Activated CD8-positive, alpha-beta memory T cell treated with anti-CD3 and anti-CD28 coated beads for 24 hours (primary cell): Measurements from ENCODE around the gene LAG3.

ENCODE experiments used
- DNase-seq: peaks from one replicate; pipeline ENCODE4 v3.0.0-alpha.2; 2020

The LAG3 gene

GRCh38 chr12:6753772-6754356 lies 18.5 kb upstream of the LAG3 start:
- no peak for DNase-seq

GRCh38 chr12:6754411-6754810 lies 17.9 kb upstream of the LAG3 start:
- DNase-seq, result no peak

- no peak for DNase-seq
Measured at GRCh38 chr12:6757028-6757690, 15.2 kb upstream of the LAG3 start.

GRCh38 chr12:6758506-6759095 lies 13.7 kb upstream of the LAG3 start:
- no peak for DNase-seq

- DNase-seq, result no peak
Measured at GRCh38 chr12:6759741-6760140, 12.6 kb upstream of the LAG3 start.

GRCh38 chr12:6763380-6763779 lies 8.9 kb upstream of the LAG3 start:
- DNase-seq, result no peak

GRCh38 chr12:6764011-6764828 lies 8.1 kb upstream of the LAG3 start:
- no peak for DNase-seq

- DNase-seq, result no peak
Measured at GRCh38 chr12:6765048-6765633, 7.2 kb upstream of the LAG3 start.

- peak; percentile 71 for DNase-seq
Measured at GRCh38 chr12:6765634-6766581, 6.4 kb upstream of the LAG3 start, which contains the start of gene PTMS. Gene PTMS, plus strand, starts transcription at chr12:6766363. Its CDS starts 343 bp downstream, at chr12:6766706.

GRCh38 chr12:6766651-6767349 lies 5.5 kb upstream of the LAG3 start:
- peak; percentile 84 for DNase-seq

GRCh38 chr12:6767353-6768319 lies 4.7 kb upstream of the LAG3 start:
- no peak for DNase-seq

- DNase-seq, result no peak
Measured at GRCh38 chr12:6768437-6768914, 3.8 kb upstream of the LAG3 start.

- no peak for DNase-seq
Measured at GRCh38 chr12:6768990-6769389, 3.3 kb upstream of the LAG3 start.

GRCh38 chr12:6769666-6770065 lies 2.7 kb upstream of the LAG3 start:
- DNase-seq, result no peak

GRCh38 chr12:6770094-6770493 lies 2.2 kb upstream of the LAG3 start:
- no peak for DNase-seq

- DNase-seq, result no peak
Measured at GRCh38 chr12:6770600-6770999, 1.7 kb upstream of the LAG3 start.

- no peak for DNase-seq
Measured at GRCh38 chr12:6771091-6771495, 1.2 kb upstream of the LAG3 start.

- DNase-seq, result no peak
Measured at GRCh38 chr12:6771509-6772330, 600 bp upstream of the LAG3 start.
